HUES64 (cell line): ENCODE results near the gene STUB1. TPM values are rescaled to one million over a fixed set of nuclear protein-coding genes. Genes with fewer than 3 reads are reported as not detected.

Experiments used
- H3K27ac ChIP-seq: 2 replicates; pipeline ENCODE4 v1.7.0; 2013; ENCODE audit warnings: low read depth, low read length, inconsistent platforms
- H3K27me3 ChIP-seq: 2 replicates; pipeline ENCODE4 v1.6.1; 2013; ENCODE audit warnings: mild to moderate bottlenecking, low read length; ENCODE audit not compliant: insufficient read depth
- H3K36me3 ChIP-seq: 2 replicates; pipeline ENCODE4 v1.6.1; 2013; ENCODE audit warnings: mild to moderate bottlenecking, low read length; ENCODE audit not compliant: insufficient read depth
- H3K4me1 ChIP-seq: 2 replicates; pipeline ENCODE4 v1.6.1; 2013; ENCODE audit warnings: mild to moderate bottlenecking, low read length, moderate library complexity; ENCODE audit not compliant: insufficient read depth
- H3K4me3 ChIP-seq: 2 replicates; pipeline ENCODE4 v1.5.1; 2013; ENCODE audit warnings: mild to moderate bottlenecking, low read length, moderate library complexity
- H3K9ac ChIP-seq: 2 replicates; pipeline ENCODE4 v1.6.1; 2013; ENCODE audit warnings: mild to moderate bottlenecking, low read depth, low read length
- H3K9me3 ChIP-seq: 2 replicates; pipeline ENCODE4 v1.6.1; 2013; ENCODE audit warnings: low read depth, low read length; ENCODE audit not compliant: insufficient read depth
- WGBS: fragments of 150-250, 120-280 bp; methylation state at CpG from one replicate; pipeline ENCODE4 v1.1.7; 2013; ENCODE audit warnings: missing lambda C conversion rate; 5-methylcytosine and 5-hydroxymethylcytosine counted together
- polyA plus RNA-seq, 2 experiments: library from polyadenylated mRNA; stranded (reverse); fragments of 50-300 nt; gene quantifications; one replicate each; pipeline ENCODE4 v1.2.3, GENCODE V29; 2013

The STUB1 gene
- 54.4 TPM for polyA plus RNA-seq (2013, experiment 1 of 2)
- polyA plus RNA-seq (2013, experiment 2 of 2): 55.0 TPM

- Histone ChIP-seq H3K9ac (peak within 1 kb of the TSS; percentile 89), H3K4me1 (peaks cover 10% of the 10 kb centered on the region; the same call in 1 of the 2 replicates)
- WGBS: under 1% methylated on average over 85 of the region's 91 CpGs
Measured at GRCh38 chr16:679814-680624, at the start of gene STUB1. STUB1 (plus strand) TSS chr16:680410; CDS start chr16:680526, 116 bp downstream.

DNA sequence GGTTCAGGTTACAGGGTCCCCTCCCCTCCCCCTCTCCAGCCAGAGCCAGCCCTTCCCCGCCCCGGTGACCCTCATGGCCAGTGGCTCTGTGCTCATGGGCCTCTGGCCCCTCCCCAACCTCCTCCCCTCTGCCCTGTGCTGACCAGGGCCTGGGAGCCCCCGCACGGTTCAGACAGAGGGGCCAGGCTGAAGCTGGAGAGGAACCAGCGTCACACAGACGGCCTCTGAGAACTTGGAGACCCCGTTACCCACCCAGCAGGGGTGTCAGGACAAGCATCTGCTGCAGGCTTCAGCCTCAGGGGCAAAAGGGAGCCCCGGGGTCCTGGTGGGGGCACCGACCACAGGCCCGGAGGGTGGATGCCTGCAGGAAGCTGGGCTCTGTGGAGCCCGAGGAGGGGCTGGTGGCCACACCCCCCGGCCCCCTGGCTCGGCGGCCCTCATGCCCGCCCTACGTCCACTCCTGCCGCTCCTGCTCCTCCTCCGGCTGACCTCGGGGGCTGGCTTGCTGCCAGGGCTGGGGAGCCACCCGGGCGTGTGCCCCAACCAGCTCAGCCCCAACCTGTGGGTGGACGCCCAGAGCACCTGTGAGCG lies 49.3 kb upstream of the STUB1 start, which contains the start of gene WFIKKN1:
TSS of gene WFIKKN1 (plus strand) at position 171 of the 591 bp plus-strand sequence. CDS start at position 440, 269 bp downstream.
- Histone ChIP-seq H3K4me1 (peaks cover 15% of the 10 kb centered on the region), H3K9ac (peak within 1 kb of the TSS; percentile 72), H3K27me3 (no peaks in the 10 kb centered on the region), H3K36me3 (peaks cover 18% of the 10 kb centered on the region), H3K9me3 (no peaks in the 10 kb centered on the region), H3K4me3 (peak within 1 kb of the TSS; percentile 59), H3K27ac (peak within 1 kb of the TSS; percentile 86)
- 10% methylated on average over 22 of the region's 23 CpGs for WGBS

More at GRCh38 chr16:679814-680624, at the start of gene STUB1:
- Histone ChIP-seq H3K4me3 (peak within 1 kb of the TSS; percentile 91), H3K9me3 (no peaks in the 10 kb centered on the region), H3K27ac (peak within 1 kb of the TSS; percentile 72; the same call in 1 of the 2 replicates), H3K27me3 (peaks cover 4% of the 10 kb centered on the region; the same call in 1 of the 2 replicates), H3K36me3 (peaks cover 21% of the 10 kb centered on the region)

GRCh38 chr16:631808-632358 lies 48.3 kb upstream of the STUB1 start:
- Histone ChIP-seq H3K36me3 (peaks cover 14% of the 10 kb centered on the region), H3K27ac (no peak overlapping the region), H3K27me3 (no peaks in the 10 kb centered on the region), H3K9ac (no peak overlapping the region), H3K4me1 (peaks cover 15% of the 10 kb centered on the region), H3K9me3 (no peaks in the 10 kb centered on the region), H3K4me3 (no peak overlapping the region)
- 77% methylated on average over 8 of the region's 9 CpGs for WGBS

DNA sequence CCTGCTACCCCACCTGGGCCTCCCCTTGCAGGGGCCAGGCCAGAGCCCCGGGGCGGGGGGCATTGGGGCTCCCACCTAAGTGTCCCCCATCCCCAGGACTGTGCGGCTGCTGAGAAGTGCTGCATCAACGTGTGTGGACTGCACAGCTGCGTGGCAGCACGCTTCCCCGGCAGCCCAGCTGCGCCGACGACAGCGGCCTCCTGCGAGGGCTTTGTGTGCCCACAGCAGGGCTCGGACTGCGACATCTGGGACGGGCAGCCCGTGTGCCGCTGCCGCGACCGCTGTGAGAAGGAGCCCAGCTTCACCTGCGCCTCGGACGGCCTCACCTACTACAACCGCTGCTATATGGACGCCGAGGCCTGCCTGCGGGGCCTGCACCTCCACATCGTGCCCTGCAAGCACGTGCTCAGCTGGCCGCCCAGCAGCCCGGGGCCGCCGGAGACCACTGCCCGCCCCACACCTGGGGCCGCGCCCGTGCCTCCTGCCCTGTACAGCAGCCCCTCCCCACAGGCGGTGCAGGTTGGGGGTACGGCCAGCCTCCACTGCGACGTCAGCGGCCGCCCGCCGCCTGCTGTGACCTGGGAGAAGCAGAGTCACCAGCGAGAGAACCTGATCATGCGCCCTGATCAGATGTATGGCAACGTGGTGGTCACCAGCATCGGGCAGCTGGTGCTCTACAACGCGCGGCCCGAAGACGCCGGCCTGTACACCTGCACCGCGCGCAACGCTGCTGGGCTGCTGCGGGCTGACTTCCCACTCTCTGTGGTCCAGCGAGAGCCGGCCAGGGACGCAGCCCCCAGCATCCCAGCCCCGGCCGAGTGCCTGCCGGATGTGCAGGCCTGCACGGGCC lies 47.5 kb upstream of the STUB1 start:
- Histone ChIP-seq H3K27me3 (no peaks in the 10 kb centered on the region), H3K9me3 (no peaks in the 10 kb centered on the region), H3K4me1 (peaks cover 20% of the 10 kb centered on the region), H3K27ac (no peak overlapping the region), H3K9ac (no peak overlapping the region; the same call in 1 of the 2 replicates), H3K36me3 (peaks cover 10% of the 10 kb centered on the region), H3K4me3 (no peak overlapping the region)
- whole genome bisulfite sequencing: 95% methylated on average over 67 of the region's 67 CpGs

DNA sequence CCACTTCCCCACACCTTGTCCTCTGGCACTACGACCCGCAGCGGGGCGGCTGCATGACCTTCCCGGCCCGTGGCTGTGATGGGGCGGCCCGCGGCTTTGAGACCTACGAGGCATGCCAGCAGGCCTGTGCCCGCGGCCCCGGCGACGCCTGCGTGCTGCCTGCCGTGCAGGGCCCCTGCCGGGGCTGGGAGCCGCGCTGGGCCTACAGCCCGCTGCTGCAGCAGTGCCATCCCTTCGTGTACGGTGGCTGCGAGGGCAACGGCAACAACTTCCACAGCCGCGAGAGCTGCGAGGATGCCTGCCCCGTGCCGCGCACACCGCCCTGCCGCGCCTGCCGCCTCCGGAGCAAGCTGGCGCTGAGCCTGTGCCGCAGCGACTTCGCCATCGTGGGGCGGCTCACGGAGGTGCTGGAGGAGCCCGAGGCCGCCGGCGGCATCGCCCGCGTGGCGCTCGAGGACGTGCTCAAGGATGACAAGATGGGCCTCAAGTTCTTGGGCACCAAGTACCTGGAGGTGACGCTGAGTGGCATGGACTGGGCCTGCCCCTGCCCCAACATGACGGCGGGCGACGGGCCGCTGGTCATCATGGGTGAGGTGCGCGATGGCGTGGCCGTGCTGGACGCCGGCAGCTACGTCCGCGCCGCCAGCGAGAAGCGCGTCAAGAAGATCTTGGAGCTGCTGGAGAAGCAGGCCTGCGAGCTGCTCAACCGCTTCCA lies 46.7 kb upstream of the STUB1 start:
- Histone ChIP-seq H3K36me3 (peaks cover 10% of the 10 kb centered on the region), H3K9me3 (no peaks in the 10 kb centered on the region), H3K9ac (no peak overlapping the region), H3K27ac (no peak overlapping the region), H3K4me1 (peaks cover 26% of the 10 kb centered on the region), H3K4me3 (no peak overlapping the region), H3K27me3 (no peaks in the 10 kb centered on the region)
- WGBS: 97% methylated on average over 74 of the region's 74 CpGs

DNA sequence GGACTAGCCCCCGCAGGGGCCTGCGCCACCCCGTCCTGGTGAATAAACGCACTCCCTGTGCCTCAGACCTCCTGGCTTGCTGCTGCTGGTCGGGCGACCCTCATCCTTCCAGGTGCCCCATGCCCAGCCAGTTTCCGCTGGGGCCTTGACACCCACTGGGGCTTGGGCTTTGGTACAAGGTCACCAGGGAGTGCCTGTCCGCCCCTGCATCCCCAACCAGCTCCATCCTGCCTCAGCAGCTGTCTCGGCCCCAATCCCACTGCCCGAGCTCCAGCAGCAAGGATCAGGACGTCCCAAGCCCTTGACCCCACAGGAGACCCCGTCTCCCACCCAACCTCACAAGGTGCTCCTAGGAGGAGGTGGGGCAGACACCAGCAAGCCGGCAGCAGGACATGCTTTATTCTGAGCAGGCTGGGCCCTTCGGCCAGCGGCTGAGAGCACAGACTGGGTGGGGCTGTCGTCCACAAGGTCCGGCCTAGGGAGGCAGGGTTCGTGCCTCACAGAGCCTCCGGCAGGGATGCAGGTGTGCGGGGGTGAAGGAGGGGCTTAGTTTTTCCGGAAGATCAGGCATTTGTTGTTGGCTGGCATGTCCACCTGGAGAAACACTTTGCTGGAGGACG lies 46.0 kb upstream of the STUB1 start:
- Histone ChIP-seq H3K36me3 (peaks cover 10% of the 10 kb centered on the region), H3K4me3 (no peak overlapping the region), H3K4me1 (peaks cover 29% of the 10 kb centered on the region), H3K9ac (no peak overlapping the region), H3K27me3 (no peaks in the 10 kb centered on the region), H3K27ac (no peak overlapping the region), H3K9me3 (no peaks in the 10 kb centered on the region)
- WGBS: 93% methylated on average over 22 of the region's 22 CpGs

GRCh38 chr16:634996-635395 lies 45.2 kb upstream of the STUB1 start:
- WGBS: 91% methylated on average over 7 of the region's 7 CpGs
- peaks cover 22% of the 10 kb centered on the region for H3K4me1 ChIP-seq
- H3K27me3 ChIP-seq: no peaks in the 10 kb centered on the region
- H3K27ac ChIP-seq: no peak overlapping the region
- H3K9me3 ChIP-seq: no peaks in the 10 kb centered on the region
- no peak overlapping the region for H3K9ac ChIP-seq
- peaks cover 10% of the 10 kb centered on the region for H3K36me3 ChIP-seq
- H3K4me3 ChIP-seq: peak overlapping the region; percentile 91

DNA sequence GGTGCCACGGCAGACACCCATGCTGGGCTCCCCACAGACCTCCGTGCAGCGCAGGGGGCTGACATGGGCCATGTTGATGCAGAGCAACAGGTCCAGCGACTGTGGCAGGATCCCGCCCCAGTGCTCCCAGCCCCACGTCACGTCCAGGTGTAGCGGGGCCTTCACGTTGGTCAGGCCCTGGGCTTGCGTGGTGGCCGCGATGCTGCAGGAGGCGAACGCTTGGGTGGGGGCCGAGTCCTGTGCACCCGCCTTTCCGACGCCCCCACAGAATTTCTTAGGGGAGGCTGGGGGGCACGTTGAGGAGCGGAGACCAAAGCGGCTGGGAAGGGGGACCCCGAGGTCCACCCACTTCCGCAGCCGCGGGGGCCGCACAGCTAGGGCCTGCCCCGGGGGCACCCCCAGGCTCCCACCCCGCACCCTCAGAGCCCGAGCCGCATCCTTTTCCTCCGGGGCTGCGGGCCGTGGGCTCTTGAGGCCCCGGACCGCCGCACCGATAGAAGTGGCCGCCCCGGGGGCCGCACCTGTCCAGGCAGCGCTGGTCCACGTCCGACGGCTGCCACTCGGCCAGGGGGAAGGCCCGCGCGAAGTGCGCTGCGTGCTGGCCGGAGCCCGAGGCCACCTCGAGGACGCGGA lies 44.5 kb upstream of the STUB1 start:
- 9% methylated on average over 55 of the region's 55 CpGs for WGBS
- H3K9me3 ChIP-seq: no peaks in the 10 kb centered on the region
- H3K27me3 ChIP-seq: no peaks in the 10 kb centered on the region
- H3K9ac ChIP-seq: peak overlapping the region; percentile 89
- H3K4me1 ChIP-seq: peaks cover 17% of the 10 kb centered on the region
- H3K4me3 ChIP-seq: peak overlapping the region; percentile 91
- peaks cover 10% of the 10 kb centered on the region for H3K36me3 ChIP-seq
- peak overlapping the region; percentile 49 for H3K27ac ChIP-seq

GRCh38 chr16:636206-637080 lies 43.8 kb upstream of the STUB1 start, which contains the start of gene METTL26:
METTL26 (minus strand) TSS chr16:636305; CDS start chr16:636290, 15 bp downstream.
- H3K4me1 ChIP-seq: peaks cover 17% of the 10 kb centered on the region
- peaks cover 10% of the 10 kb centered on the region for H3K36me3 ChIP-seq
- H3K9ac ChIP-seq: peak within 1 kb of the TSS; percentile 89
- H3K27me3 ChIP-seq: no peaks in the 10 kb centered on the region
- H3K27ac ChIP-seq: peak within 1 kb of the TSS; percentile 87
- no peaks in the 10 kb centered on the region for H3K9me3 ChIP-seq
- WGBS: under 1% methylated on average over 91 of the region's 91 CpGs
- peak within 1 kb of the TSS; percentile 91 for H3K4me3 ChIP-seq
